GM23248 (cell line): ENCODE data around the gene CEMIP.

Experiments
- EZH2 ChIP-seq: fragments of 200-600 bp; sonication (generic); IDR thresholded peaks from 2 replicates; pipeline ENCODE4 v1.6.1; 2018; ENCODE audit warnings: antibody characterized with exemption, mild to moderate bottlenecking; ENCODE audit not compliant: insufficient read depth, poor library complexity, severe bottlenecking
- EZH2phosphoT487 ChIP-seq: fragments of 200-600 bp; sonication (generic); IDR thresholded peaks from 2 replicates; pipeline ENCODE4 v1.6.1; 2018; ENCODE audit warnings: antibody characterized with exemption, moderate library complexity, mild to moderate bottlenecking, low read depth; ENCODE audit not compliant: insufficient read depth

DNA sequence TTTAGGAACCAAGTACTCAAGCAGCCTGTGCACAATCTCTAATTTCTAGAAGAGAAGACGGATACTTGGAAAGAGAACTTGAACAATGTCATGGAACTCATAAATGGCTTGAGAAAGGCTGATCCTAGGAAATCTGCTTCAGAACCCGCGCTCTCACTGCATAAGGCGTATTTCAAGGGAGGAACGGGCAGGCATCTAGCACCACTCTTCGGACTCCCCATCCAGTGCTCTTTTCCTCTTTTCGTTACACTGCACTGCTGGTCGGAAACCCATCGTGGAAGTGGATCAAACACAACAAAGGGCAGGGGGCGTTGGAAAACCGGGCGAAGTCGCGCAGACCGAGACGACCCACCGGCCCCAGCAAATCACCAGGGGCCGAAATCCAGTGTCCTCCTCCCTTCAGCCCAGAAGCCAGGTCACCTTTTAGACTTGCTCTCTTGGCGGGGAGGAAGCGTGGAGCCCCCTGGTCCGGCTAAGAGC, 221.0 kb downstream of the CEMIP start:
- no peak for TF ChIP-seq EZH2phosphoT487
- no peak for TF ChIP-seq EZH2
